Measurements from ENCODE around the gene SGTA.

GRCh38 chr19:2820112-2820702, 37.1 kb upstream of the SGTA start:
- no peak for TF ChIP-seq E2F5 (CRISPR knock-in tag; IDR thresholded peaks at IDR 0.05)
- no peak for TF ChIP-seq CTCF (IDR thresholded peaks at IDR 0.05 in 2 of 3, conservative IDR thresholded peaks at IDR 0.05 in 1 of 3; ENCODE audit: insufficient read depth in 2 of 3, low read depth in 1 of 3, low read length in 3 of 3)
- TF ChIP-seq SMAD1 (IDR thresholded peaks at IDR 0.05; ENCODE audit: low read depth, low read length, partially characterized antibody): no peak
- TF ChIP-seq, protein P1, sequence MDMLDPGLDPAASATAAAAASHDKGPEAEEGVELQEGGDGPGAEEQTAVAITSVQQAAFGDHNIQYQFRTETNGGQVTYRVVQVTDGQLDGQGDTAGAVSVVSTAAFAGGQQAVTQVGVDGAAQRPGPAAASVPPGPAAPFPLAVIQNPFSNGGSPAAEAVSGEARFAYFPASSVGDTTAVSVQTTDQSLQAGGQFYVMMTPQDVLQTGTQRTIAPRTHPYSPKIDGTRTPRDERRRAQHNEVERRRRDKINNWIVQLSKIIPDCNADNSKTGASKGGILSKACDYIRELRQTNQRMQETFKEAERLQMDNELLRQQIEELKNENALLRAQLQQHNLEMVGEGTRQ (CRISPR knock-in tag; IDR thresholded peaks at IDR 0.05): no peak
- TF ChIP-seq RFX5 (IDR thresholded peaks at IDR 0.05; ENCODE audit: low read depth, low read length): no peak
- no peak for TF ChIP-seq KDM5B (IDR thresholded peaks at IDR 0.05; ENCODE audit: insufficient replicate concordance, low read depth, low read length)

Data from K562 (cell line).